Upper lobe of left lung (tissue), 6 donors: ENCODE measurements around the gene PPM1A. TPM values are rescaled to one million over a fixed set of nuclear protein-coding genes. Genes with fewer than 3 reads are reported as not detected.

Source experiments
- ATAC-seq, 2 donors: fragments of 200-7000 bp; cut with Tn5 transposase; one replicate each; pipeline ENCODE4 v1.9.1; 2022; ENCODE audit warnings: mild to moderate bottlenecking in 2 of 2, moderate library complexity in 2 of 2; ENCODE audit not compliant: low FRiP score in 2 of 2
- DNase-seq, 2 donors: peaks; one replicate each; pipeline ENCODE4 v3.0.0-alpha.2; 2019 to 2020
- H3K27ac ChIP-seq, 4 donors: fragments of 200-600 bp; sonication (generic); one replicate each; pipeline ENCODE4 v1.5.1; 2016 to 2019
- H3K27me3 ChIP-seq, 4 donors: fragments of 200-600 bp; sonication (generic); one replicate each; pipeline ENCODE4 v1.5.1; 2017 to 2019
- H3K36me3 ChIP-seq, 4 donors: fragments of 200-600 bp; sonication (generic); one replicate each; pipeline ENCODE4 v1.5.1; 2016 to 2019
- H3K4me1 ChIP-seq, 4 donors: fragments of 200-600 bp; sonication (generic); one replicate each; pipeline ENCODE4 v1.5.1; 2018 to 2019
- H3K4me3 ChIP-seq, 4 donors: fragments of 200-600 bp; sonication (generic); one replicate each; pipeline ENCODE4 v1.5.1; 2017 to 2019; ENCODE audit warnings: mild to moderate bottlenecking in 2 of 4, moderate library complexity in 1 of 4
- H3K9me3 ChIP-seq, 4 donors: fragments of 200-600 bp; sonication (generic); one replicate each; pipeline ENCODE4 v1.5.1; 2018 to 2019
- EP300 ChIP-seq, 4 donors: sonication (generic); formaldehyde crosslinking; IDR thresholded peaks; one replicate each; pipeline ENCODE4 v1.5.1; 2017; ENCODE audit warnings: antibody characterized with exemption in 4 of 4, control low read depth in 2 of 4
- POLR2A ChIP-seq, 4 donors: fragments of 450-650 bp; IDR thresholded peaks; one replicate each; pipeline ENCODE4 v1.5.1; 2016 to 2017; ENCODE audit warnings: antibody characterized with exemption in 4 of 4, mild to moderate bottlenecking in 2 of 4
- POLR2AphosphoS5 ChIP-seq, 2 donors: sonication (generic); formaldehyde crosslinking; IDR thresholded peaks; one replicate each; pipeline ENCODE4 v1.5.1; 2017; ENCODE audit warnings: antibody characterized with exemption in 2 of 2
- WGBS, 2 donors: methylation state at CpG; one replicate each; pipeline ENCODE4 v1.1.5; 2017 to 2018; 5-methylcytosine and 5-hydroxymethylcytosine counted together
- total RNA-seq, 6 donors: library from RNA; depleted of rRNA in 4 of 6; stranded (reverse); fragments of >200 nt in 4 of 6; gene quantifications; one replicate each; pipeline versions ENCODE4 v1.1.0 to v1.2.1, GENCODE V29; 2016 to 2021
- TF ChIP-seq, protein P1 (sequence below), 6 experiments: fragments of 450-650 bp in 4 of 6; fragments of 200-600 bp in 2 of 6; sonication (generic) in 2 of 6; IDR thresholded peaks; one replicate each; pipeline ENCODE4 v1.5.1; 2016 to 2019; ENCODE audit warnings: antibody characterized with exemption in 6 of 6
- donor health status: DM: no; HTN: no; CAD: no; lungs with moderate emphysema.
- donor health status: DM: no; HTN: yes; CAD: no; lungs with severe emphysema.

The PPM1A gene
- total RNA-seq, 6 donors from 2014 or later, result 20.5 to 71.8 (median 43.7) TPM

GRCh38 chr14:60272177-60272576 is 23.2 kb downstream of the PPM1A start:
- Histone ChIP-seq H3K27me3 (no peaks in the 10 kb centered on the region), H3K27ac (no peak overlapping the region), H3K9me3 (no peaks in the 10 kb centered on the region), H3K36me3 (no peaks in the 10 kb centered on the region), H3K4me3 (no peak overlapping the region), H3K4me1 (peaks cover 21 to 34% (median 24%) of the 10 kb centered on the region in 4 donors)
- WGBS, 2 donors, result 95% methylated on average over 2 of the region's 2 CpGs
- TF ChIP-seq, protein P1, sequence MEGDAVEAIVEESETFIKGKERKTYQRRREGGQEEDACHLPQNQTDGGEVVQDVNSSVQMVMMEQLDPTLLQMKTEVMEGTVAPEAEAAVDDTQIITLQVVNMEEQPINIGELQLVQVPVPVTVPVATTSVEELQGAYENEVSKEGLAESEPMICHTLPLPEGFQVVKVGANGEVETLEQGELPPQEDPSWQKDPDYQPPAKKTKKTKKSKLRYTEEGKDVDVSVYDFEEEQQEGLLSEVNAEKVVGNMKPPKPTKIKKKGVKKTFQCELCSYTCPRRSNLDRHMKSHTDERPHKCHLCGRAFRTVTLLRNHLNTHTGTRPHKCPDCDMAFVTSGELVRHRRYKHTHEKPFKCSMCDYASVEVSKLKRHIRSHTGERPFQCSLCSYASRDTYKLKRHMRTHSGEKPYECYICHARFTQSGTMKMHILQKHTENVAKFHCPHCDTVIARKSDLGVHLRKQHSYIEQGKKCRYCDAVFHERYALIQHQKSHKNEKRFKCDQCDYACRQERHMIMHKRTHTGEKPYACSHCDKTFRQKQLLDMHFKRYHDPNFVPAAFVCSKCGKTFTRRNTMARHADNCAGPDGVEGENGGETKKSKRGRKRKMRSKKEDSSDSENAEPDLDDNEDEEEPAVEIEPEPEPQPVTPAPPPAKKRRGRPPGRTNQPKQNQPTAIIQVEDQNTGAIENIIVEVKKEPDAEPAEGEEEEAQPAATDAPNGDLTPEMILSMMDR (IDR thresholded peaks at IDR 0.05), result no peak
- TF ChIP-seq POLR2A (IDR thresholded peaks at IDR 0.05), result no peak
- no peak for TF ChIP-seq POLR2AphosphoS5 (IDR thresholded peaks at IDR 0.05)
- TF ChIP-seq EP300 (IDR thresholded peaks at IDR 0.05), result no peak
- DNase-seq (no peak), ATAC-seq (no peak)

DNA sequence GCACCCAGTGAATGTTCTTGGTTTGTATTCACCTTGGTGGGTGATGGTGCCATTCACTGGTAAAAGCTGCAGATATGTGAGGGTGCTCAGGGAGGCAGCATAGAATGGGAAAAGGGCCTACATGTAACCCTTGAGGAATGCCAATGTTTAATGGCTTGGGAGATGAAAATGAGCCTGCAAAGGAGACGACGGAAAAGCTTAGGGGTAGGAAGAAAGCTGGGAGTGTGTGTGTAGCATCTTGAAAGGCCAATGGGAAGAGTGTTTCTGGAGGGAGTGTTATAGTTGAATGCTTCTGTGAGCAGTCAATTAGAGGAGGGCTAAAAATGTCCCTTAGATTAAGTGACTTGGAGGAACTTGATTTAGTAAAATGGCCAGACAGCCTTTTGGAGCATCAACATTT is 24.9 kb downstream of the PPM1A start:
- Histone ChIP-seq H3K4me1 (peaks cover 21 to 45% (median 24%) of the 10 kb centered on the region in 4 donors), H3K9me3 (no peaks in the 10 kb centered on the region), H3K36me3 (no peaks in the 10 kb centered on the region), H3K4me3 (no peak overlapping the region), H3K27ac (no peak overlapping the region), H3K27me3 (no peaks in the 10 kb centered on the region)
- no peak for ATAC-seq
- DNase-seq, result no peak
- 89 to 96% methylated on average over 2 of the region's 2 CpGs for WGBS, 2 donors
- TF ChIP-seq POLR2A (IDR thresholded peaks at IDR 0.05), result no peak
- TF ChIP-seq EP300 (IDR thresholded peaks at IDR 0.05), result no peak
- TF ChIP-seq, protein P1 (IDR thresholded peaks at IDR 0.05), result no peak
- TF ChIP-seq POLR2AphosphoS5 (IDR thresholded peaks at IDR 0.05), result no peak

DNA sequence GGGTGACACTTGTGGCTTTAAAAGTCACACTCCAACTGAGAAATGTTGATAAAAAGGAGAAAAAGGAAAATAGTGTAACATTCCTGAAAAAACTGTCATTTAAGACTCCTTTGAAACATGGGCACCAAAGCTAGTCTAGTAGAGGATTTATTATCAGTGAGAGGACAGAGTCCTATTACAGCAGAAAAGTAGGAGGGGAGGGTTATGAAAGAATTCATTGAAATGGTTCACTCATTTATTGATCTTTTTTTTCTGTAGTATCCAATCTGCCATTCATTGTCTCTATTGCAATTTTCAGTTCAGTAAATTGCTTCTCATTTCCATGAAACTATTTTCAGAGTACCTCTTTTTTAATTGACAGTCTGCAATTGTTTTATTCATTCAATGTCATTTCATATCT is 25.4 kb downstream of the PPM1A start:
- no peak for TF ChIP-seq POLR2A (IDR thresholded peaks at IDR 0.05)
- TF ChIP-seq, protein P1 (IDR thresholded peaks at IDR 0.05), result no peak
- TF ChIP-seq EP300 (IDR thresholded peaks at IDR 0.05), result no peak
- no peak for TF ChIP-seq POLR2AphosphoS5 (IDR thresholded peaks at IDR 0.05)
- ATAC-seq (no peak), DNase-seq (no peak)
- H3K9me3 ChIP-seq, result no peaks in the 10 kb centered on the region
- no peak overlapping the region for H3K4me3 ChIP-seq
- H3K27ac ChIP-seq, result no peak overlapping the region
- peaks cover 21 to 50% (median 24%) of the 10 kb centered on the region in 4 donors for H3K4me1 ChIP-seq
- no peaks in the 10 kb centered on the region for H3K27me3 ChIP-seq
- no peaks in the 10 kb centered on the region for H3K36me3 ChIP-seq

- WGBS, 2 donors, result 51 to 58% methylated on average over 4 of the region's 4 CpGs
- Histone ChIP-seq H3K4me1 (peaks cover 20 to 51% (median 24%) of the 10 kb centered on the region in 4 donors), H3K27ac (no peak overlapping the region), H3K4me3 (no peak overlapping the region), H3K36me3 (no peaks in the 10 kb centered on the region), H3K9me3 (no peaks in the 10 kb centered on the region), H3K27me3 (no peaks in the 10 kb centered on the region)
- TF ChIP-seq EP300 (IDR thresholded peaks at IDR 0.05) (no peak), POLR2AphosphoS5 (IDR thresholded peaks at IDR 0.05) (no peak), POLR2A (IDR thresholded peaks at IDR 0.05) (no peak)
- TF ChIP-seq, protein P1 (IDR thresholded peaks at IDR 0.05), result no peak
- ATAC-seq (no peak), DNase-seq (no peak)
Measured at GRCh38 chr14:60275932-60276331, 26.9 kb downstream of the PPM1A start.

- Histone ChIP-seq H3K36me3 (no peaks in the 10 kb centered on the region), H3K4me3 (no peak overlapping the region), H3K4me1 (peaks cover 19 to 51% (median 24%) of the 10 kb centered on the region in 4 donors), H3K27ac (no peak overlapping the region), H3K9me3 (no peaks in the 10 kb centered on the region), H3K27me3 (no peaks in the 10 kb centered on the region)
- no peak for ATAC-seq
- DNase-seq, result no peak
- 64 to 92% methylated on average over 2 of the region's 2 CpGs for WGBS, 2 donors
- TF ChIP-seq, protein P1 (IDR thresholded peaks at IDR 0.05), result no peak
- TF ChIP-seq POLR2A (IDR thresholded peaks at IDR 0.05), result no peak
- TF ChIP-seq EP300 (IDR thresholded peaks at IDR 0.05), result no peak
- TF ChIP-seq POLR2AphosphoS5 (IDR thresholded peaks at IDR 0.05), result no peak
Measured at GRCh38 chr14:60276347-60276746, 27.3 kb downstream of the PPM1A start.
